Measurements from ENCODE around the gene PSMG1.

PSMG1 gene

GRCh38 chr21:39204134-39204533 lies 20.9 kb upstream of the PSMG1 start:
- Histone ChIP-seq H3K4me1 (ENCODE audit: low read depth, poor library complexity, severe bottlenecking) (no peaks in the 10 kb centered on the region), H3K4me3 (IDR thresholded peaks at IDR 0.05; ENCODE audit: insufficient read depth, low read depth, low read length) (no peak overlapping the region), H3K4me2 (no peak overlapping the region), H4K20me1 (ENCODE audit: insufficient read depth) (no peaks in the 10 kb centered on the region; the same call in 1 of the 2 replicates), H3K9ac (no peak overlapping the region), H3K27ac (no peak overlapping the region), H3K79me2 (ENCODE audit: insufficient read depth, low read depth) (no peaks in the 10 kb centered on the region), H3K27me3 (ENCODE audit: insufficient read depth, low read depth) (no peaks in the 10 kb centered on the region), H2AFZ (ENCODE audit: low read depth) (no peak overlapping the region), H3K36me3 (ENCODE audit: insufficient read depth) (0 out of 2 replicates have a peak, but pooled peaks cover 6% of the 10 kb centered on the region)
- no peak for TF ChIP-seq CTCF (conservative IDR thresholded peaks at IDR 0.05; ENCODE audit: low read depth, low read length)

- no peaks in the 10 kb centered on the region for H3K27me3 ChIP-seq (ENCODE audit: insufficient read depth, low read depth)
- H3K79me2 ChIP-seq (ENCODE audit: insufficient read depth, low read depth): no peaks in the 10 kb centered on the region
- no peak overlapping the region for H3K4me3 ChIP-seq (IDR thresholded peaks at IDR 0.05; ENCODE audit: insufficient read depth, low read depth, low read length)
- no peak overlapping the region for H3K4me2 ChIP-seq
- no peak for TF ChIP-seq CTCF (conservative IDR thresholded peaks at IDR 0.05; ENCODE audit: low read depth, low read length)
- H2AFZ ChIP-seq (ENCODE audit: low read depth): no peak overlapping the region
- 0 out of 2 replicates have a peak, but pooled peaks cover 6% of the 10 kb centered on the region for H3K36me3 ChIP-seq (ENCODE audit: insufficient read depth)
- no peak overlapping the region for H3K9ac ChIP-seq
- no peaks in the 10 kb centered on the region for H4K20me1 ChIP-seq (ENCODE audit: insufficient read depth)
- no peaks in the 10 kb centered on the region for H3K4me1 ChIP-seq (ENCODE audit: low read depth, poor library complexity, severe bottlenecking)
- no peak overlapping the region for H3K27ac ChIP-seq
Observed at GRCh38 chr21:39198800-39199199, 15.5 kb upstream of the PSMG1 start.

GRCh38 chr21:39197448-39198233 lies 14.4 kb upstream of the PSMG1 start:
- 0 out of 2 replicates have a peak, but pooled peaks cover 6% of the 10 kb centered on the region for H3K36me3 ChIP-seq (ENCODE audit: insufficient read depth)
- H3K9ac ChIP-seq: no peak overlapping the region
- H3K4me1 ChIP-seq (ENCODE audit: low read depth, poor library complexity, severe bottlenecking): no peaks in the 10 kb centered on the region
- no peaks in the 10 kb centered on the region for H4K20me1 ChIP-seq (ENCODE audit: insufficient read depth)
- H3K4me2 ChIP-seq: no peak overlapping the region
- no peak overlapping the region for H3K27ac ChIP-seq
- TF ChIP-seq CTCF (conservative IDR thresholded peaks at IDR 0.05; ENCODE audit: low read depth, low read length): no peak
- H3K4me3 ChIP-seq (IDR thresholded peaks at IDR 0.05; ENCODE audit: insufficient read depth, low read depth, low read length): no peak overlapping the region
- no peak overlapping the region for H2AFZ ChIP-seq (ENCODE audit: low read depth)
- H3K27me3 ChIP-seq (ENCODE audit: insufficient read depth, low read depth): no peaks in the 10 kb centered on the region
- H3K79me2 ChIP-seq (ENCODE audit: insufficient read depth, low read depth): no peaks in the 10 kb centered on the region

- H3K27me3 ChIP-seq (ENCODE audit: insufficient read depth, low read depth): no peaks in the 10 kb centered on the region
- no peaks in the 10 kb centered on the region for H3K79me2 ChIP-seq (ENCODE audit: insufficient read depth, low read depth)
- H3K36me3 ChIP-seq (ENCODE audit: insufficient read depth): 0 out of 2 replicates have a peak, but pooled peaks cover 6% of the 10 kb centered on the region
- no peak overlapping the region for H3K4me2 ChIP-seq
- H2AFZ ChIP-seq (ENCODE audit: low read depth): no peak overlapping the region
- no peaks in the 10 kb centered on the region for H4K20me1 ChIP-seq (ENCODE audit: insufficient read depth)
- no peak overlapping the region for H3K9ac ChIP-seq
- no peak overlapping the region for H3K4me3 ChIP-seq (IDR thresholded peaks at IDR 0.05; ENCODE audit: insufficient read depth, low read depth, low read length)
- TF ChIP-seq CTCF (conservative IDR thresholded peaks at IDR 0.05; ENCODE audit: low read depth, low read length): no peak
- no peaks in the 10 kb centered on the region for H3K4me1 ChIP-seq (ENCODE audit: low read depth, poor library complexity, severe bottlenecking)
- H3K27ac ChIP-seq: no peak overlapping the region
Observed at GRCh38 chr21:39196838-39197237, 13.6 kb upstream of the PSMG1 start.

Data from KMS-11 (cell line).